Karpas-422 (cell line): ENCODE measurements around the gene RIPOR3. TPM values are rescaled to one million over a fixed set of nuclear protein-coding genes. Genes with fewer than 3 reads are reported as not detected.
"Not testable (repeated sequence)": the region's sequence is repeated elsewhere in the genome, so short reads cannot be mapped to it uniquely, and the experiment has no call there.

Source experiments
- DNase-seq: peaks from one replicate; pipeline ENCODE4 v3.0.0-alpha.2; 2015
- H2AFZ ChIP-seq: fragments of 200-600 bp; sonication (generic); 2 replicates; pipeline ENCODE4 v1.6.1; 2014; ENCODE audit warnings: antibody characterized with exemption, low read length, mixed read lengths
- H3K27ac ChIP-seq: fragments of 200-600 bp; sonication (generic); 2 replicates; pipeline ENCODE4 v1.5.1; 2014; ENCODE audit warnings: mild to moderate bottlenecking, low read length, moderate library complexity
- H3K27me3 ChIP-seq: fragments of 200-600 bp; sonication (generic); 2 replicates; pipeline ENCODE4 v1.6.1; 2014; ENCODE audit warnings: low read length, mixed read lengths
- H3K36me3 ChIP-seq: fragments of 200-600 bp; sonication (generic); 2 replicates; pipeline ENCODE4 v1.6.1; 2014; ENCODE audit warnings: low read length, mixed read lengths; ENCODE audit not compliant: insufficient read depth
- H3K4me1 ChIP-seq: fragments of 200-600 bp; sonication (generic); 2 replicates; pipeline ENCODE4 v1.6.1; 2014; ENCODE audit warnings: mild to moderate bottlenecking, low read length, mixed read lengths
- H3K4me2 ChIP-seq: fragments of 200-600 bp; sonication (generic); 2 replicates; pipeline ENCODE4 v1.6.1; 2014; ENCODE audit warnings: low read length, low read depth, mild to moderate bottlenecking; ENCODE audit not compliant: poor library complexity, severe bottlenecking
- H3K4me3 ChIP-seq: fragments of 200-600 bp; sonication (generic); 2 replicates; pipeline ENCODE4 v1.5.1; 2014; ENCODE audit warnings: mild to moderate bottlenecking, antibody characterized with exemption, low read length, mixed read lengths
- H3K79me2 ChIP-seq: fragments of 200-600 bp; sonication (generic); 2 replicates; pipeline ENCODE4 v1.6.1; 2014; ENCODE audit warnings: mild to moderate bottlenecking, low read length, mixed read lengths
- H3K9ac ChIP-seq: fragments of 200-600 bp; sonication (generic); 2 replicates; pipeline ENCODE4 v1.6.0; 2014; ENCODE audit warnings: low read length
- H3K9me2 ChIP-seq: fragments of 200-600 bp; sonication (generic), shearing (Covaris generic); replicated peaks from 2 replicates; pipeline ENCODE4 v1.6.0; 2014; ENCODE audit warnings: mild to moderate bottlenecking, low read length, moderate library complexity; ENCODE audit not compliant: insufficient read depth
- H3K9me3 ChIP-seq: fragments of 300-700, 200-600 bp; sonication (generic); 2 replicates; pipeline ENCODE4 v1.6.1; 2014; ENCODE audit warnings: low read length, mixed read lengths
- H4K20me1 ChIP-seq: fragments of 200-600 bp; sonication (generic); 2 replicates; pipeline ENCODE4 v1.6.1; 2014; ENCODE audit warnings: mild to moderate bottlenecking, antibody characterized with exemption, low read length, low read depth; ENCODE audit not compliant: insufficient read depth
- total RNA-seq: library from RNA; depleted of rRNA; stranded (reverse); fragments of >200 nt; shearing (Covaris generic); gene quantifications from 2 replicates; pipeline ENCODE4 v1.2.3, GENCODE V29; 2014; ENCODE audit warnings: low replicate concordance

Gene RIPOR3
- total RNA-seq, 1 experiment from 2014 or later, result not detected

DNA sequence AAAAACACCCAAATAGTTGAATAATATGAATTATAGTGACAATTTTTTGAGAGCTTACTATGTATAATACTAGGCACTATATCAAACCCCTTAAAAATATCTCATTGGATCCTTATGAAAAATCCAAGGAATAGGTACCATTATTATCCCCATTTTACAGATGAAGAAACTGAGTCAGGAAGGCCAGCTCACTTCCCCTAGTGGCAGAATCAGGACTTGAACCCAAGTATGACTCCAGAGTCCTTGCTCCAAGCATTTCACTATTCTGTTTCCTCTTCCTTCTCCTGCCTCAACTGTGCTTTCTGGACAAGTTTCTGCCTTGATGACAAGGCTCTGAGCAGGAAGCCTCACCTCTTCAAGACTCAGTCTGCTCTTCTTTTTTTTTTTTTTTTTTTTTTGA lies 29.2 kb upstream of the RIPOR3 start:
- Histone ChIP-seq H3K9ac (no peak overlapping the region), H3K9me2 (no peaks in the 10 kb centered on the region), H3K36me3 (no peaks in the 10 kb centered on the region), H3K4me2 (no peak overlapping the region), H3K27ac (no peak overlapping the region), H4K20me1 (no peaks in the 10 kb centered on the region), H3K4me1 (no peaks in the 10 kb centered on the region), H3K27me3 (no peaks in the 10 kb centered on the region), H3K79me2 (no peaks in the 10 kb centered on the region), H3K9me3 (no peaks in the 10 kb centered on the region), H3K4me3 (no peak overlapping the region), H2AFZ (no peak overlapping the region)
- DNase-seq, result no peak

DNA sequence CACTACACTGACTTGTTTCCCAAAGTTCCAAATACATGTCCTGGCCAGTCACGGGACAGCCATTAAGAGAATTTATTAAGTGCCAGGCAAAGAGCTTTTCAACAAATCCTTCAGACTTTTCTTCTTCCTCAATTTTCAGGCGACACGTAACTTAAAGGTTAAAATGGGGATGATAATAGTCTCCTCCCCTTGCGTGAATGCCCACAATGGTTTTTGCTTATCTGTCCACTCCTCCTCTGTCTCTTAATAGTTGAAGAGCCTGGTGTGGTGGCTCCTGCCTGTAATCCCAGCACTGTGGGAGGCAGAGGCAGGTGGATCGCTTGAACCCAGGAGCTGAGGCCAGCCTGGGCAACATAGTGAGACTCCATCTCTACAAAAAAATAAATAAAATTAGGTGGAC lies 28.7 kb upstream of the RIPOR3 start:
- Histone ChIP-seq H3K36me3 (no peaks in the 10 kb centered on the region), H3K4me3 (no peak overlapping the region), H3K9ac (no peak overlapping the region)

DNA sequence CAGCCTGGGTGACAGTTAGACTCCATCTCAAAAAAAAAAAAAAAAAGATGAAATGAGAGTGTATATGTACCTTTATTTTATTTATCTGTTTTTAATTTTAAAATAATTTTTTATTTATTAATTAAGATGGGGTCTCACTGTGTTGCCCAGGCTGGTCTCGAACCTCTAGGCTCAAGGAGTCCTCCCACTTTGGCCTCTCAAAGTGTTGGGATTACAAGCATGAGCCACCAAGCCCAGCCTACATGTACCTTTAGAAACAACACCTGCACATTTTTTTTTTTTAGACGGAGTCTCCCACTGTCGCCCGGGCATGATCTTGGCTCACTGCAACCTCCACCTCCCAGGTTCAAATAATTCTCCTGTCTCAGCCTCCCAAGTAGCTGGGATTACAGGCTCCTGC lies 28.0 kb upstream of the RIPOR3 start:
- H3K27ac ChIP-seq, result no peak overlapping the region
- H3K9ac ChIP-seq, result no peak overlapping the region
- no peak overlapping the region for H2AFZ ChIP-seq
- no peaks in the 10 kb centered on the region for H3K4me1 ChIP-seq
- no peak overlapping the region for H3K4me3 ChIP-seq
- no peaks in the 10 kb centered on the region for H3K9me3 ChIP-seq
- H3K27me3 ChIP-seq, result no peaks in the 10 kb centered on the region
- DNase-seq, result no peak
- no peak overlapping the region for H3K4me2 ChIP-seq
- no peaks in the 10 kb centered on the region for H3K79me2 ChIP-seq
- no peaks in the 10 kb centered on the region for H3K9me2 ChIP-seq
- no peaks in the 10 kb centered on the region for H4K20me1 ChIP-seq
- no peaks in the 10 kb centered on the region for H3K36me3 ChIP-seq

More for the DNA sequence above, 28.7 kb upstream of the RIPOR3 start:
- DNase-seq, result no peak
- H3K4me2 ChIP-seq, result no peak overlapping the region
- H3K4me1 ChIP-seq, result no peaks in the 10 kb centered on the region
- no peaks in the 10 kb centered on the region for H3K27me3 ChIP-seq
- no peaks in the 10 kb centered on the region for H3K79me2 ChIP-seq
- H4K20me1 ChIP-seq, result no peaks in the 10 kb centered on the region
- H3K9me3 ChIP-seq, result no peaks in the 10 kb centered on the region
- no peak overlapping the region for H3K27ac ChIP-seq
- H3K9me2 ChIP-seq, result no peaks in the 10 kb centered on the region
- H2AFZ ChIP-seq, result no peak overlapping the region

DNA sequence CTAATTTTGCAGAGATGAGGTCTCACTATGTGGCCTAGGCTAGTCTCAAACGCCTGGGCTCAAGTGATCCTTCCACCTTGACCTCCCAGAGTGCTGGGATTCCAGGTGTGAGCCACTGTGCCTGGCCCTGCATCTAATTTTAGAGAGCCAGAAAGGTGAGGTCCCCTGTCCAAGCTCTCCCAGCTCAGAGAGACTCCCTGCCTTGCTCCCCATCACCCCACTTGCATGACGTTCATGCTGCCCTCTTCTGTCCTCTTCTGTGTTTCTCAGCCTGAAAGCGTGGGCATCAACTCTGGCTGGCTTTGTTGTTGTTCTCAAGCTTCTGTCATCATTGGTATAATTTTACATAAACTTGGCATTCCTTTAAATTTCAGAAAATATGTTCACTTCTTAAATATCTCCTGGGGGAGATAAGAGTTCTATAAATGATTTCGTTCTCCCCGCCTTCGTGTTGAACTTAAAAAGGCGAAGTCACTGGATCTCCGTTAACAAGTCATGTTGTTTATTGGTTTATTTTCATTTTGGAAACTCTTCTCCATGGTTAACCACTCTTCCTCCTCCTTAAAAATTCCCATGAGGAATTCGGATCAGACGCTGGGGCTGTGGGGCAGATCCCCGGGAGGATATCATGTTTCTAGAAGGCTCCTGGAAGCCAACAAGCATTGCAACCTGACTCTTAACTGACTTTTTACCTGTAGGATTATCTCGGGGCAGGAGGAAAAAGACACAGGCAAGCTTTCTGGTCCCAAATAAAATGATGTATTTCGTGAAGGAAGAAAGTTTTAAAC lies 26.8 kb upstream of the RIPOR3 start:
- no peak overlapping the region for H3K4me3 ChIP-seq
- no peak overlapping the region for H3K9ac ChIP-seq
- H3K79me2 ChIP-seq, result no peaks in the 10 kb centered on the region
- DNase-seq, result no peak
- no peak overlapping the region for H3K4me2 ChIP-seq
- H3K27me3 ChIP-seq, result no peaks in the 10 kb centered on the region
- no peaks in the 10 kb centered on the region for H4K20me1 ChIP-seq
- no peak overlapping the region for H2AFZ ChIP-seq
- no peaks in the 10 kb centered on the region for H3K4me1 ChIP-seq
- no peaks in the 10 kb centered on the region for H3K9me2 ChIP-seq
- no peaks in the 10 kb centered on the region for H3K36me3 ChIP-seq
- no peaks in the 10 kb centered on the region for H3K9me3 ChIP-seq
- H3K27ac ChIP-seq, result no peak overlapping the region

DNA sequence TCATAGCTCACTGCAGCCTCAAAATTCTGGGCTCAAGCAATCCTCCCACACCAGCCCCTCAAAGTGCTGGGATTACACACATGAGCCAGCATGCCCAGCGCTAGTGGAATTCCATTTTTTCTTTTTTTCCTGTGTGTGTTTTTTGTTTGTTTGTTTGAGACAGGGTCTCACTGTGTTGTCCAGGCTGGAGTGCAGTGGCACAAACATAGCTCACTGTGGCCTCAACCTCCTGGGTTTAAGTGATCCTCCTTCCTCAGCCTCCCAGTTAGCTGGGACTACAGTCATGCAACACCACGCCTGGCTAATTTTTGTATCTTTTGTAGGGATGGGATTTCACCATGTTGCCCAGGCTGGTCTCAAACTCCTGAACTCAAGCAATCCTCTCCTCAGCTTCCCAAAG lies 26.0 kb upstream of the RIPOR3 start:
- Histone ChIP-seq H3K79me2 (no peaks in the 10 kb centered on the region), H2AFZ (no peak overlapping the region), H3K27ac (no peak overlapping the region), H3K9me2 (no peaks in the 10 kb centered on the region), H3K9ac (no peak overlapping the region), H3K27me3 (no peaks in the 10 kb centered on the region), H3K9me3 (no peaks in the 10 kb centered on the region), H3K4me3 (no peak overlapping the region), H4K20me1 (no peaks in the 10 kb centered on the region), H3K36me3 (no peaks in the 10 kb centered on the region), H3K4me2 (no peak overlapping the region), H3K4me1 (no peaks in the 10 kb centered on the region)
- DNase-seq, result no peak

DNA sequence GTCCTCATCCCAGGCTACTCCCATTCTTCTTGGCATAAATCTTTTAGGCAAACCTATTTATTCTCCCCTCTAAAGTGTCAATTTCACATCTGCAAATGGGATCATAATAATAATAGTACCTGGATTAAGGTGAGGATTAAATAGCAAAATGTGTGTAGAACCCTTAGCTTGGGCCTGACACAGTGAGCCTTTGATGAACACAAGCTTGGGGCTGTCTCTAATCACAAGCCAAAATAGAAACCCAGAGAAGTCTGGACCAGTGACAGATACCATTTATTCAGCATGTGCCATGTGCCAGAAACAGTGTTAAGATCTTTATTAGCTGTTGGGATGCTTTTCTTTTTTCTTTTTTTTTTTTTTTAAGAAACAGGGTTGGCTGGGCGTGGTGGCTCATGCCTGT lies 25.2 kb upstream of the RIPOR3 start:
- Histone ChIP-seq H3K36me3 (no peaks in the 10 kb centered on the region), H3K9me3 (no peaks in the 10 kb centered on the region), H3K9ac (no peak overlapping the region), H3K4me3 (no peak overlapping the region), H3K27me3 (no peaks in the 10 kb centered on the region), H3K79me2 (no peaks in the 10 kb centered on the region), H3K4me1 (no peaks in the 10 kb centered on the region), H3K4me2 (no peak overlapping the region), H3K27ac (no peak overlapping the region), H4K20me1 (no peaks in the 10 kb centered on the region), H2AFZ (no peak overlapping the region), H3K9me2 (no peaks in the 10 kb centered on the region)
- no peak for DNase-seq

DNA sequence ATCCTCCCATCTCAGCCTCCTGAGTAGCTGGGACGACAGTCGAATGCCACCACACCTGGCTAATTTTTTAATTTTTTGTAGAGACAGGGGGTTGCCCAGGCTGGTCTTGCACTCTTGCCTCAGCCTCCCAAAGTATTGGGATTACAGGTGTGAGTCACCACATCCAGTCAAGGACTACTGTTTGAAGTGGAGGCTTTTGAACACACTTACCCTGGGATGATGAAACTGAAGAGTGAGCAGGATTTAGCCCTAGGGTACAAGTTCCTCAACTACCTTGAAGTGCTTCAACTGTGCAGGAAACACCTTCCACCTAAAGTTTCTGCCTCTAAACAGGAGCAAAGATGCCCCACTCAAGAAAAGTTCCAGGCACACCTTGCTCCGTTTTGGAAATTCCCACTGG lies 24.4 kb upstream of the RIPOR3 start:
- Histone ChIP-seq H3K4me1 (no peaks in the 10 kb centered on the region), H3K36me3 (no peaks in the 10 kb centered on the region), H3K4me2 (no peak overlapping the region), H3K9ac (no peak overlapping the region), H2AFZ (no peak overlapping the region), H3K9me3 (no peaks in the 10 kb centered on the region), H3K79me2 (no peaks in the 10 kb centered on the region), H3K4me3 (no peak overlapping the region), H4K20me1 (no peaks in the 10 kb centered on the region), H3K27me3 (no peaks in the 10 kb centered on the region), H3K27ac (no peak overlapping the region), H3K9me2 (no peaks in the 10 kb centered on the region)
- DNase-seq, result no peak

DNA sequence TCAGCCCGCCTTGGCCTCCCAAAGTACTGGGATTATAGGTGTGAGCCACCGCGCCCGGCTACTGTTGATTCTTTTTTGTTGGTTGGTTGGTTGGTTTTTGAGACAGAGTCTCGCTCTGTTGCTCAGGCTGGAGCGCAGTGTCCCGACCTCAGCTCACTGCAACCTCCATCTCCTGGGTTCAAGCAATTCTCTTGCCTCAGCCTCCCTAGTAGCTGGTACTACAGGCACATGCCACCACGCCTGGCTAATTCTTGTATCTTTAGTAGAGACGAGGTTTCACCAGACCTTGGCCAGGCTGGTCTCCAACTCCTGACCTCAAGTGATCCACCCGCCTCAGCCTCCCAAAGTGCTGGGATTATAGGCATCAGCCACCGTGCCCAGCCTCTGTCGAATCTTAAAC lies 23.1 kb upstream of the RIPOR3 start:
- not testable (repeated sequence) for H3K36me3 ChIP-seq, H4K20me1 ChIP-seq, DNase-seq, H3K27me3 ChIP-seq, H3K27ac ChIP-seq, H3K9ac ChIP-seq, H3K9me3 ChIP-seq, H3K4me2 ChIP-seq, H3K4me3 ChIP-seq, H3K4me1 ChIP-seq, H2AFZ ChIP-seq, H3K9me2 ChIP-seq, H3K79me2 ChIP-seq
